K562 (cell line): Measurements from ENCODE around the gene NUBPL.

Source experiments
- CTBP1 ChIP-seq: fragments of 450-650 bp; IDR thresholded peaks from 2 replicates; pipeline ENCODE4 v1.6.1; 2016; ENCODE audit warnings: borderline replicate concordance
- CTCF ChIP-seq, 3 experiments: IDR thresholded peaks in 2 of 3; conservative IDR thresholded peaks in 1 of 3; 2 replicates each; pipeline ENCODE4 v1.5.1; 2011 to 2012; ENCODE audit warnings: low read length in 3 of 3, mild to moderate bottlenecking in 3 of 3, control low read depth in 2 of 3, improper control_type of control experiment in 1 of 3, inconsistent platforms in 1 of 3, low read depth in 1 of 3, mixed read lengths in 1 of 3, moderate library complexity in 1 of 3; ENCODE audit not compliant: insufficient read depth in 2 of 3
- PRDM10 ChIP-seq: fragments of 450-650 bp; IDR thresholded peaks from 2 replicates; pipeline ENCODE4 v1.6.1; 2018; ENCODE audit not compliant: partially characterized antibody
- SP2 ChIP-seq: IDR thresholded peaks from 2 replicates; pipeline ENCODE4 v1.6.1; 2011; ENCODE audit warnings: mild to moderate bottlenecking, low read depth, low read length, moderate library complexity; ENCODE audit not compliant: poor library complexity, severe bottlenecking; ENCODE audit errors: extremely low read depth
- ZNF318 ChIP-seq, 2 experiments: fragments of 450-650 bp; IDR thresholded peaks; 2 replicates each; pipeline ENCODE4 v1.6.1; 2016; ENCODE audit warnings: mild to moderate bottlenecking in 2 of 2, borderline replicate concordance in 1 of 2, low read depth in 1 of 2, moderate library complexity in 1 of 2

- TF ChIP-seq CTCF (IDR thresholded peaks at IDR 0.05 in 2 of 3, conservative IDR thresholded peaks at IDR 0.05 in 1 of 3; ENCODE audit: insufficient read depth in 2 of 3, low read depth in 1 of 3, low read length in 3 of 3) (no peak), ZNF318 (IDR thresholded peaks at IDR 0.05; ENCODE audit: borderline replicate concordance in 1 of 2, low read depth in 1 of 2) (no peak), SP2 (no peak), PRDM10 (no peak), CTBP1 (no peak)
These were observed 188.1 kb downstream of the NUBPL start for GRCh38 chr14:31749275-31749674.
